HG02981 (cell line): ENCODE data around the gene C12orf54.
"Not testable (repeated sequence)": the region's sequence is repeated elsewhere in the genome, so short reads cannot be mapped to it uniquely, and the experiment has no call there.

ENCODE experiments used
- ATAC-seq: cut with Tn5 transposase; IDR thresholded peaks from one replicate; pipeline ENCODE4 v1.9.1; 2021; ENCODE audit warnings: mild to moderate bottlenecking, moderate library complexity; ENCODE audit not compliant: unreplicated experiment

The C12orf54 gene

GRCh38 chr12:48482198-48482597, at the start of gene C12orf54:
Gene C12orf54 (plus strand): TSS chr12:48482498. CDS start chr12:48483297, 799 bp downstream.
- ATAC-seq = no peak

GRCh38 chr12:48434016-48434415, 48.3 kb upstream of the C12orf54 start:
- ATAC-seq = not testable (repeated sequence)

- no peak for ATAC-seq
These were observed 41.2 kb upstream of the C12orf54 start for GRCh38 chr12:48441069-48441468.

- ATAC-seq = no peak
These were observed 40.0 kb upstream of the C12orf54 start for GRCh38 chr12:48442179-48442847.

GRCh38 chr12:48445538-48445937, 36.8 kb upstream of the C12orf54 start:
- ATAC-seq = no peak

- ATAC-seq = no peak
These were observed 36.0 kb upstream of the C12orf54 start for GRCh38 chr12:48446161-48446776.

GRCh38 chr12:48447755-48448154, 34.5 kb upstream of the C12orf54 start:
- ATAC-seq = no peak

- no peak for ATAC-seq
These were observed 30.9 kb upstream of the C12orf54 start for GRCh38 chr12:48451372-48451771.

GRCh38 chr12:48452961-48453360, 29.3 kb upstream of the C12orf54 start:
- ATAC-seq = not testable (repeated sequence)

GRCh38 chr12:48454667-48455066, 27.6 kb upstream of the C12orf54 start:
- no peak for ATAC-seq

- no peak for ATAC-seq
These were observed 27.2 kb upstream of the C12orf54 start for GRCh38 chr12:48455116-48455515.

GRCh38 chr12:48459259-48459658, 23.0 kb upstream of the C12orf54 start:
- no peak for ATAC-seq

- not testable (repeated sequence) for ATAC-seq
These were observed 13.3 kb upstream of the C12orf54 start for GRCh38 chr12:48469027-48469426.

GRCh38 chr12:48472259-48472658, 10.0 kb upstream of the C12orf54 start, which contains the start of gene ANP32D:
Gene ANP32D (plus strand): TSS chr12:48472559. CDS start chr12:48472665, 106 bp downstream.
- ATAC-seq = no peak

- ATAC-seq = no peak
These were observed 9.2 kb upstream of the C12orf54 start for GRCh38 chr12:48473061-48473460.

GRCh38 chr12:48474497-48474896, 7.8 kb upstream of the C12orf54 start:
- not testable (repeated sequence) for ATAC-seq

GRCh38 chr12:48482930-48483329, 632 bp downstream of the C12orf54 start:
- no peak for ATAC-seq

- ATAC-seq = no peak
These were observed 4.0 kb downstream of the C12orf54 start for GRCh38 chr12:48486261-48486660.

GRCh38 chr12:48486679-48487078, 4.4 kb downstream of the C12orf54 start:
- ATAC-seq = no peak

- ATAC-seq = peak; percentile 97
These were observed 6.7 kb downstream of the C12orf54 start for GRCh38 chr12:48489012-48489411.

- not testable (repeated sequence) for ATAC-seq
These were observed 7.2 kb downstream of the C12orf54 start for GRCh38 chr12:48489456-48489855.

GRCh38 chr12:48500281-48500680, 18.0 kb downstream of the C12orf54 start:
- not testable (repeated sequence) for ATAC-seq
